Measurements from ENCODE around the gene HS2ST1. TPM values are rescaled to one million over a fixed set of nuclear protein-coding genes. Genes with fewer than 3 reads are reported as not detected.

Gene HS2ST1
- total RNA-seq, 1 donor from 2014 or later, result 11.5 TPM

DNA sequence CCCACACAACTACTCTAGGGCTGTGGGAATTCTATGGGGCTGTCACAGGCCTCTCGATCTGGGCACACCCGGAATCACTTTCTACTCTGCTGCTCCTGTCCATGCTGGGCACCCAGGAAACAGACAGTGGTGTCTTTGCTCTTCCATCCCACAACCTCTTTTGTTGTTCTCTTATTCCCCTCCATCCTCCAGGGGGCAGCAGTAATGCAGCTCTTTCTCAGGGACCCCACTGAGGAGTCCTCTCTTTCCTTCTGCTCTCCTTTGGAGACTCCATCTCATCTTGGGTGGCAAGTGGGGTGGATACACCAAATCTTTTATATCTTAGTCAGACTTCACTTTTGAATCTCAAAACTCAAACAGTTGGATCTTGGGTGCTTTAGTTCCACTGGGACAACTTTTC lies 206.3 kb downstream of the HS2ST1 start:
- TF ChIP-seq POLR2AphosphoS5 (IDR thresholded peaks at IDR 0.05; ENCODE audit: insufficient read depth in 1 of 2, low read depth in 1 of 2), result no peak
- no peak for TF ChIP-seq POLR2A (IDR thresholded peaks at IDR 0.05)
- TF ChIP-seq, protein P1, sequence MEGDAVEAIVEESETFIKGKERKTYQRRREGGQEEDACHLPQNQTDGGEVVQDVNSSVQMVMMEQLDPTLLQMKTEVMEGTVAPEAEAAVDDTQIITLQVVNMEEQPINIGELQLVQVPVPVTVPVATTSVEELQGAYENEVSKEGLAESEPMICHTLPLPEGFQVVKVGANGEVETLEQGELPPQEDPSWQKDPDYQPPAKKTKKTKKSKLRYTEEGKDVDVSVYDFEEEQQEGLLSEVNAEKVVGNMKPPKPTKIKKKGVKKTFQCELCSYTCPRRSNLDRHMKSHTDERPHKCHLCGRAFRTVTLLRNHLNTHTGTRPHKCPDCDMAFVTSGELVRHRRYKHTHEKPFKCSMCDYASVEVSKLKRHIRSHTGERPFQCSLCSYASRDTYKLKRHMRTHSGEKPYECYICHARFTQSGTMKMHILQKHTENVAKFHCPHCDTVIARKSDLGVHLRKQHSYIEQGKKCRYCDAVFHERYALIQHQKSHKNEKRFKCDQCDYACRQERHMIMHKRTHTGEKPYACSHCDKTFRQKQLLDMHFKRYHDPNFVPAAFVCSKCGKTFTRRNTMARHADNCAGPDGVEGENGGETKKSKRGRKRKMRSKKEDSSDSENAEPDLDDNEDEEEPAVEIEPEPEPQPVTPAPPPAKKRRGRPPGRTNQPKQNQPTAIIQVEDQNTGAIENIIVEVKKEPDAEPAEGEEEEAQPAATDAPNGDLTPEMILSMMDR (IDR thresholded peaks at IDR 0.05), result no peak
- H3K9me3 ChIP-seq, result no peaks in the 10 kb centered on the region
- H3K36me3 ChIP-seq, result no peaks in the 10 kb centered on the region
- DNase-seq (ENCODE audit: extremely low spot score in 2 of 2), result no peak
- intact Hi-C loops (cut with DNase I), result no loop called here
- no peak overlapping the region for H3K27ac ChIP-seq
- no peaks in the 10 kb centered on the region for H3K27me3 ChIP-seq
- H3K4me1 ChIP-seq, result peaks cover 10% of the 10 kb centered on the region
- H3K4me3 ChIP-seq, result no peak overlapping the region

DNA sequence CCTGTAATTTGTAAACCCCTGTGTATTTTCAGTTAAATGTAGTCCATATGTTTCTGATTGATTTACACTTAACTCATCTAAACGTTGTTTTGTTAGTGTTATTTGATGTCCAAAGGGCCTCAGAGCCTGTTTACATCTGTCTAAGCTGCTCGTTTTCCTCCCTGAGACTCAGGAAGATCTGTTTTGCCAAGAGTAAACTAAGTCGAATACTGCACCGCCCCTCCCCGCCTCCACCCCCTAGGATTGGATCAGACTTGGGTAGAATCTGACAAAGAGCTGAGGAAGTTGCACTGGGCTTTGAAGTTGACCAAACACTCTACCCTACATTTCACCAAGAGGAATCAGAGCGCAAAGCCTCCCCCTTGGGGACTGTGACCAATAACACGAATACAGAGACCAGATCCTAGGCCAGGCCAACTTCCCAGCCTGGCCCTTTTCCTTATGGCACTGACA lies 207.3 kb downstream of the HS2ST1 start:
- intact Hi-C loops (cut with DNase I), result no loop called here
- no peak for DNase-seq (ENCODE audit: extremely low spot score in 2 of 2)
- Histone ChIP-seq H3K4me1 (peaks cover 10% of the 10 kb centered on the region), H3K9me3 (no peaks in the 10 kb centered on the region), H3K27ac (peak overlapping the region; percentile 20), H3K36me3 (no peaks in the 10 kb centered on the region), H3K4me3 (no peak overlapping the region), H3K27me3 (no peaks in the 10 kb centered on the region)
- TF ChIP-seq, protein P1 (IDR thresholded peaks at IDR 0.05), result no peak
- TF ChIP-seq POLR2A (IDR thresholded peaks at IDR 0.05), result no peak
- no peak for TF ChIP-seq POLR2AphosphoS5 (IDR thresholded peaks at IDR 0.05; ENCODE audit: insufficient read depth in 1 of 2, low read depth in 1 of 2)

DNA sequence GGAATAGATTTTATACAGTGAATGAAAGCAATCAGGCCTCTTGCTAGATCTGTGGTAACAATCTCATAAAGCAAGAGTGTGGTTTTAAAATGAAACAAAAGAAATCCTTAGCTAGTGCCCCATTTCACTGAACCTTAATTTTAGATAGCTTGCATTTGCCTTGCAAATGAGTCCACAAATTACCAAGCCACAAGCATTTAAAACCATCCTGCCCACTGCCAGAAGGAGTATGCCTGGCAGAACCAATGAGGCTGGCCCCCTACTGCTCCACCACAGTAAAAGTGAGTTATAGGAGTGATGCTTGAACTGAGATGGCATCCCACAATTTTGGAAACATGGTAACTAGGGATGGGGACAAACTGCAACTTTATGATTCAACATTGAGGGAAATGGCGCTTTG lies 207.8 kb downstream of the HS2ST1 start:
- intact Hi-C loops (cut with DNase I), result no loop called here

DNA sequence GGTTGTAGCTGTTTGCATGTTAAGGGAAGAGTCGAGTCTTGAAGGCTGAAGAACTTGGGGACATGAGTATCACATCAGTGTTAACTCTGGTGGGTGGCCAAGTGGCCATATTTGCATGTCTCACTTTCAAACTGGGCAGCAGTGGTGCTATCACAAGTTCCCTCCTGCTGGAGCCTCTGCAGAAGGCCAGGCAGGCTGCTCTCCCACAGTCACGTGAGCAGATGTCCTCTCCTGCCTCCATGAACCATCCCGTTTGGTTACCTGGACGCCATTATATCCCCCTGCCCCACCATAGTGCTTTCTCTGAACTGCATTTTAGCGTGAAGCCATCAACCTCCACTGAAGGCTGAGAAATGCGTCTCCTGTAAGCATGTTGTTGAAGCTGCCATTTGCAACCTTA lies 209.2 kb downstream of the HS2ST1 start:
- no peak for DNase-seq (ENCODE audit: extremely low spot score in 2 of 2)
- H3K4me1 ChIP-seq, result peaks cover 13% of the 10 kb centered on the region
- intact Hi-C loops (cut with DNase I), result no loop called here
- TF ChIP-seq, protein P1 (IDR thresholded peaks at IDR 0.05), result no peak
- TF ChIP-seq POLR2A (IDR thresholded peaks at IDR 0.05), result no peak
- TF ChIP-seq POLR2AphosphoS5 (IDR thresholded peaks at IDR 0.05; ENCODE audit: insufficient read depth in 1 of 2, low read depth in 1 of 2), result no peak
- H3K9me3 ChIP-seq, result no peaks in the 10 kb centered on the region
- H3K36me3 ChIP-seq, result no peaks in the 10 kb centered on the region
- no peaks in the 10 kb centered on the region for H3K27me3 ChIP-seq
- no peak overlapping the region for H3K4me3 ChIP-seq
- no peak overlapping the region for H3K27ac ChIP-seq

More for the DNA sequence above, 207.8 kb downstream of the HS2ST1 start:
- Histone ChIP-seq H3K4me3 (no peak overlapping the region), H3K9me3 (no peaks in the 10 kb centered on the region), H3K27me3 (no peaks in the 10 kb centered on the region), H3K27ac (peak overlapping the region; percentile 20), H3K4me1 (peaks cover 10% of the 10 kb centered on the region), H3K36me3 (no peaks in the 10 kb centered on the region)
- no peak for DNase-seq (ENCODE audit: extremely low spot score in 2 of 2)
- TF ChIP-seq, protein P1 (IDR thresholded peaks at IDR 0.05), result no peak
- TF ChIP-seq POLR2AphosphoS5 (IDR thresholded peaks at IDR 0.05; ENCODE audit: insufficient read depth in 1 of 2, low read depth in 1 of 2) (no peak), POLR2A (IDR thresholded peaks at IDR 0.05) (no peak)

DNA sequence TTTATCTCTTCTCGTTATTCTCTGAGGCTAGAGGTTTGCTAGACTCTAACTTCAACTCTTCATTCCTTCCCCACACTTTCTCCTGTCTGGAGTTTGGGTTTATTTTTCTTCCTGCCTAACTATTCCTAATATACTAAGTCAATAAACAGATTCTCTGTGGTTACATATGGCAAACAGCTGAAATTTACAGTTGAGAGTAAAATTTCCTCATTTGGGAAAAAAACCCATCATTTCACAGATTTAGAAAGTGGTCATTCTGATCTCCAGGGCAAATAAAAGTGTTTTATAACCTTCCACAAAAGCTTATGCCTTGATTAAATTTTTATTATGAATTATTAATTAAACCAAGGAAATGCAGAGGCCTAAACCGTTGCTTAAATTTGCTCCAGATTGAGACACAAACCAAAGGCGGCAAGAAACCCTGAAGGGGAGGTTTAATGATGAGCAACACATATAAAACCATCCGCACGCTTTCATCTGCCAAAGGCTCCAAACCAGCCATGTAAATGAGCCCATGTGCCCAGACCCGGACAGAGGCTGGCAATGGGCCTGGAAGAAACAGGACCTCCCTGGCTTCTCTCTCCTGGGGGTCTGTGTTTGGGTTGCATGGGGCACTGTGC lies 212.6 kb downstream of the HS2ST1 start:
- intact Hi-C loops (cut with DNase I), result no loop called here

More for the DNA sequence above, 212.6 kb downstream of the HS2ST1 start:
- Histone ChIP-seq H3K4me3 (no peak overlapping the region), H3K27me3 (no peaks in the 10 kb centered on the region), H3K9me3 (no peaks in the 10 kb centered on the region), H3K36me3 (no peaks in the 10 kb centered on the region), H3K27ac (no peak overlapping the region), H3K4me1 (peaks cover 43% of the 10 kb centered on the region)
- DNase-seq (ENCODE audit: extremely low spot score in 2 of 2), result no peak
- TF ChIP-seq POLR2AphosphoS5 (IDR thresholded peaks at IDR 0.05; ENCODE audit: insufficient read depth in 1 of 2, low read depth in 1 of 2) (no peak), POLR2A (IDR thresholded peaks at IDR 0.05) (no peak)
- TF ChIP-seq, protein P1 (IDR thresholded peaks at IDR 0.05), result no peak

Measured in vagina (tissue), 2 donors.